DMS53 (cell line): ENCODE results near the gene KIR2DL4.
"Not testable (repeated sequence)": the region's sequence is repeated elsewhere in the genome, so short reads cannot be mapped to it uniquely, and the experiment has no call there.

Experiments used
- DNase-seq: peaks from one replicate; lab custom pipeline; 2025; lab: John Stamatoyannopoulos, UW

KIR2DL4 gene

GRCh38 chr19:54804571-54804970 lies 1.2 kb downstream of the KIR2DL4 start:
- DNase-seq = no peak

- DNase-seq = no peak
These were observed 2.5 kb downstream of the KIR2DL4 start for GRCh38 chr19:54805665-54806515.

DNA sequence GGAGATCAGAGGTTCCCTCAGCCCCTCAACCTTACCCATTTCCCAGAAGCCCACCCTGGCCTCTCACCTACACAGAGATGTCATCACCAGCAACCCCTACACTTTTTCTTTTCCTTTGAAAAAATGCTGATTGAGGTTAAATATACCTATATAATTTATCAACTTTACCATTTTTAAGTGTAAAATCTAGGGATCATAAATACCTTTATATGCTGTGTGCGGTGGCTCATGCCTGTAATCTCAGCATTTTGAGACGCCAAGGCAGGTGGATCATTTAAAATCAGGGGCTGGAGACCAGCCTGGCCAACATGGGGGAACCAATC lies 3.1 kb downstream of the KIR2DL4 start:
- no peak for DNase-seq

- DNase-seq = not testable (repeated sequence)
These were observed 11.2 kb downstream of the KIR2DL4 start for GRCh38 chr19:54814571-54814970.

DNA sequence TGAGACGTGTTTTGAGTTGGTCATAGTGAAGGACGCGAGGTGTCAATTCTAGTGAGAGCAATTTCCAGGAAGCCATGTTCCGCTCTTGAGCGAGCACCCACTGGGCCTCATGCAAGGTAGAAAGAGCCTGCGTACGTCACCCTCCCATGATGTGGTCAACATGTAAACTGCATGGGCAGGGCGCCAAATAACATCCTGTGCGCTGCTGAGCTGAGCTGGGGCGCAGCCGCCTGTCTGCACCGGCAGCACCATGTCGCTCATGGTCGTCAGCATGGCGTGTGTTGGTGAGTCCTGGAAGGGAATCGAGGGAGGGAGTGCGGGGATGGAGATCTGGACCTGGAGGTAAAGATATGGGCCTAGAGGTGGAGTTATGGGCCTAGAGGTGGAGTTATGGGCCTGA lies 12.8 kb downstream of the KIR2DL4 start, which contains the start of gene KIR3DL1:
Gene KIR3DL1 (plus strand): TSS at position 218 of the 400 bp plus-strand sequence.
- DNase-seq = not testable (repeated sequence)

DNA sequence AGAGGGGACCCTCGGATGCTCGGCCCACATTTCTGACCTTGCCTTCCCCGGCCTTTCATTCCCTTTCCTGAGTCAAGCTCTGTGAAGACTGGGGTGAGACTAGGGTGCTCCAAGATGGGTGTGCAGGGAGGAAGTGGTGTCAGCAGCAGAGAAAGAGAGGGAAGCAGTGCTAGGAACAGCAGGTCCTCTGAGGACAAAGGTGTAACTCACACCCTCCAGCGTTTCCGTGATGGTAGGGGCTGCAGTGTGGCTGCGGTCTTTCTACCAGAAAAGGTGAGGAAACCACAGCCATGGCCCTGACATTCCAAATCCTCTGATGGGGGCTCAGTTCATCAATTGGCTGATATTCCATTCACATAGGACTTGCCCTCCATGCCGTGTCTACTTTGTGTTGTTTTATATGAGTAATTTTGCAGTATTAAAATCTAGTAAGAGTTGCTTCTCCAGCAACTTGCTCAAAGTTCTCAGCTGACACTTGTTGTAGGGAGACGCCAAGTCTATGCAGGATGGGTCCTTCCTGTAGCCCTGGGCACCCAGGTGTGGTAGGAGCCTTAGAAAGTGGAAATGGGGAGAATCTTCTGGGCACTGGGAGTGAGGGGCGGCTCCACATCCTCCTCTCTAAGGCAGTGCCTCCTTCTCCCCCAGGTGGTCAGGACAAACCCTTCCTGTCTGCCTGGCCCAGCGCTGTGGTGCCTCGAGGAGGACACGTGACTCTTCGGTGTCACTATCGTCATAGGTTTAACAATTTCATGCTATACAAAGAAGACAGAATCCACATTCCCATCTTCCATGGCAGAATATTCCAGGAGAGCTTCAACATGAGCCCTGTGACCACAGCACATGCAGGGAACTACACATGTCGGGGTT lies 14.5 kb downstream of the KIR2DL4 start:
- no peak for DNase-seq

DNA sequence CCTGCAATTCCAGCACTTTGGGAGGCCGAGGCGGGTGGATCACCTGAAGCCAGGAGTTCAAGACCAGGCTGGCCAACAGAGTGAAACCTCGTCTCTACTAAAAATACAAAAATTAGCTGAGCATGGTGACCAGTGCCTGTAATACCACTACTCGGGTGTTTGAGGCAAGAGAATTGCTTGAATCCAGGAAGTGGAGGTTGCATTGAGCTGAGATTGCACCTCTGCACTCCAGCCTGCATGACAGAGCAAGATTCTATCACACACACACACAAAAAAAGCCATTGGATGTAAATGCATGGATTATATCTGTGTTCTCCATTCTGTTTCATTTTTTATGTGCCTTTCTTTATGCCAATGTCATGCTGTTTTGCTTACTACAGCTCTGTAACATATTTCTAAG lies 21.0 kb downstream of the KIR2DL4 start:
- DNase-seq = not testable (repeated sequence)

DNA sequence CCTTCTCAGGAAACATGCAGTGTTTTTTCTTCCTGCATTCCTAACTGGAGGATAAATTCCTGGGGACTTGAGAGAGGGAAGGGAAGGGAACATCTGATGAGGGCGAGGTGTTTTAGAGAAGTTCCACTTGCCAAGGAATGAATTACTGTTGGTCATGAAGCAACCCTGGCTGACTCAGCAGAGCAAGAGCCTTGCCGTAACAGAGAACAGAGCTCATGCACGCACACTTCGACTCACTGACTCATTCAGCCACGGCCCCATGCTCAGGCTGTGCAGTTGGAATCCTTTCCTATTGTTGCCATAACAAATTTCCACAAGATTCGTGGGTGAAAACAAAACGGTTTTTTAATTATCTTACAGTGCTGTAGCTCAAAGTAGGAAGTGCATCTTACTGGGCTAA lies 21.9 kb downstream of the KIR2DL4 start:
- DNase-seq = not testable (repeated sequence)

- DNase-seq = not testable (repeated sequence)
These were observed 24.7 kb downstream of the KIR2DL4 start for GRCh38 chr19:54828064-54828463.

DNA sequence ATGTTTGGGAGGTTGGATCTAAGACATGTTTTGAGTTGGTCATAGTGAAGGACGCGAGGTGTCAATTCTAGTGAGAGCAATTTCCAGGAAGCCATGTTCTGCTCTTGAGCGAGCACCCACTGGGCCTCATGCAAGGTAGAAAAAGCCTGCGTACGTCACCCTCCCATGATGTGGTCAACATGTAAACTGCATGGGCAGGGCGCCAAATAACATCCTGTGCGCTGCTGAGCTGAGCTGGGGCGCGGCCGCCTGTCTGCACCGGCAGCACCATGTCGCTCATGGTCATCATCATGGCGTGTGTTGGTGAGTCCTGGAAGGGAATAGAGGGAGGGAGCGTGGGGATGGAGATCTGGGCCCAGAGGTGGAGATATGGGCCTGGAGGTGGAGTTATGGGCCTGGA lies 29.1 kb downstream of the KIR2DL4 start, which contains the start of gene KIR2DS4:
Gene KIR2DS4 (plus strand): TSS at position 181 of the 400 bp plus-strand sequence.
- DNase-seq = not testable (repeated sequence)

GRCh38 chr19:54835126-54835525 lies 31.7 kb downstream of the KIR2DL4 start:
- not testable (repeated sequence) for DNase-seq

GRCh38 chr19:54837522-54837921 lies 34.1 kb downstream of the KIR2DL4 start:
- not testable (repeated sequence) for DNase-seq

DNA sequence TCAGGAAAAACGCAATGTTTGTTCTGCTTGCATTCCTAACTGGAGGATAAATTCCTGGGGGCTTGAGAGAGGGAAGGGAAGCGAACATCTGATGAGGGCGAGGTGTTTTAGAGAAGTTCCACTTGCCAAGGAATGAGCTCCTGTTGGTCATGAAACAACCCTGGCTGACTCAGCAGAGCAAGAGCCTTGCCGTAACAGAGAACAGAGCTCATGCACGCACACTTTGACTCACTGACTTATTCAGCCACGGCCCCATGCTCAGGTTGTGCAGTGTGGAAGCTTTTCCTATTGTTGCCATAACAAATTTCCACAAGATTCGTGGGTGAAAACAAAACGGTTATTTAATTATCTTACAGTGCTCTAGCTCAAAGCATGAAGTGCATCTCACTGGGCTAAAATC lies 39.8 kb downstream of the KIR2DL4 start:
- not testable (repeated sequence) for DNase-seq

GRCh38 chr19:54850061-54850640 lies 46.7 kb downstream of the KIR2DL4 start, which contains the start of gene KIR3DL2:
Gene KIR3DL2 (plus strand): TSS chr19:54850443. CDS start chr19:54850476, 33 bp downstream.
- DNase-seq = not testable (repeated sequence)

GRCh38 chr19:54850930-54851329 lies 47.5 kb downstream of the KIR2DL4 start:
- DNase-seq = no peak

- no peak for DNase-seq
These were observed 47.9 kb downstream of the KIR2DL4 start for GRCh38 chr19:54851353-54851752.

GRCh38 chr19:54855241-54855640 lies 51.8 kb downstream of the KIR2DL4 start:
- not testable (repeated sequence) for DNase-seq

DNA sequence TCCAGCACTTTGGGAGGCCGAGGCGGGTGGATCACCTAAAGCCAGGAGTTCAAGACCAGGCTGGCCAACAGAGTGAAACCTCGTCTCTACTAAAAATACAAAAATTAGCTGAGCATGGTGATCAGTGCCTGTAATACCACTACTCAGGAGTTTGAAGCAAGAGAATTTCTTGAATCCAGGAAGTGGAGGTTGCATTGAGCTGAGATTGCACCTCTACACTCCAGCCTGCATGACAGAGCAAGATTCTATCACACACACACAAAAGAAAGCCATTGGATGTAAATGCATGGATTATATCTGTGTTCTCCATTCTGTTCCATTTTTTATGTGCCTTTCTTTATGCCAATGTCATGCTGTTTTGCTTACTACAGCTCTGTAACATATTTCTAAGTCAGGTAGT lies 55.1 kb downstream of the KIR2DL4 start:
- not testable (repeated sequence) for DNase-seq

DNA sequence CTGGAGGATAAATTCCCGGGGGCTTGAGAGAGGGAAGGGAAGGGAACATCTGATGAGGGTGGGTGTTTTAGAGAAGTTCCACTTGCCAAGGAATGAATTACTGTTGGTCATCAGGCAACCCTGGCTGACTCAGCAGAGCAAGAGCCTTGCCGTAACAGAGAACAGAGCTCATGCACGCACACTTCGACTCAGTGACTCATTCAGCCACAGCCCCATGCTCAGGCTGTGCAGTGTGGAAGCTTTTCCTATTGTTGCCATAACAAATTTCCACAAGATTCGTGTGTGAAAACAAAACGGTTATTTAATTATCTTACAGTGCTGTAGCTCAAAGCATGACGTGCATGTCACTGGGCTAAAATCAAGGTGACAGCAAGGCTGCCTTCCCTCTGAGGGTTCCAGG lies 56.0 kb downstream of the KIR2DL4 start:
- DNase-seq = not testable (repeated sequence)

GRCh38 chr19:54863459-54863858 lies 60.0 kb downstream of the KIR2DL4 start:
- DNase-seq = not testable (repeated sequence)
